Epithelial cell of prostate (primary cell): Measurements from ENCODE around the gene LSM12.

ENCODE experiments used
- DNase-seq: peaks from one replicate; pipeline ENCODE4 v3.0.0-alpha.2; 2011; ENCODE audit warnings: low read depth, low spot score
- H3K27ac ChIP-seq: fragments of 450-650 bp; 2 replicates; pipeline ENCODE4 v1.5.1; 2017; ENCODE audit warnings: mild to moderate bottlenecking

LSM12 gene

DNA sequence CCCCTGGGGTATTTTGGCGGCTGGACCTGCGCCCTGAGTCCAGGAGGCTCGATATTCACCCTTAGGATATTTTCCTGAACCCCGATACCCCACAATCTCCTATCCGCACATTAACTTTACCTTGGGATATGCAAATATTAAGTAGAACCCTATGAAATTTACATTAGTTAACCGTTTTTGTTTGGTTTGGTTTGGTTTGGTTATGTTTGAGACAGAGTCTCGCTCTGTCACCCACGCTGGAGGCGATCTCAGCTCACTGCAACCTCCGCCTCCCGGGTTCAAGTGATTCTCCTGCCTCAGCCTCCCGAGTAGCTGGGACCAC lies 71.4 kb downstream of the LSM12 start:
- H3K27ac ChIP-seq, result no peak overlapping the region
- no peak for DNase-seq

DNA sequence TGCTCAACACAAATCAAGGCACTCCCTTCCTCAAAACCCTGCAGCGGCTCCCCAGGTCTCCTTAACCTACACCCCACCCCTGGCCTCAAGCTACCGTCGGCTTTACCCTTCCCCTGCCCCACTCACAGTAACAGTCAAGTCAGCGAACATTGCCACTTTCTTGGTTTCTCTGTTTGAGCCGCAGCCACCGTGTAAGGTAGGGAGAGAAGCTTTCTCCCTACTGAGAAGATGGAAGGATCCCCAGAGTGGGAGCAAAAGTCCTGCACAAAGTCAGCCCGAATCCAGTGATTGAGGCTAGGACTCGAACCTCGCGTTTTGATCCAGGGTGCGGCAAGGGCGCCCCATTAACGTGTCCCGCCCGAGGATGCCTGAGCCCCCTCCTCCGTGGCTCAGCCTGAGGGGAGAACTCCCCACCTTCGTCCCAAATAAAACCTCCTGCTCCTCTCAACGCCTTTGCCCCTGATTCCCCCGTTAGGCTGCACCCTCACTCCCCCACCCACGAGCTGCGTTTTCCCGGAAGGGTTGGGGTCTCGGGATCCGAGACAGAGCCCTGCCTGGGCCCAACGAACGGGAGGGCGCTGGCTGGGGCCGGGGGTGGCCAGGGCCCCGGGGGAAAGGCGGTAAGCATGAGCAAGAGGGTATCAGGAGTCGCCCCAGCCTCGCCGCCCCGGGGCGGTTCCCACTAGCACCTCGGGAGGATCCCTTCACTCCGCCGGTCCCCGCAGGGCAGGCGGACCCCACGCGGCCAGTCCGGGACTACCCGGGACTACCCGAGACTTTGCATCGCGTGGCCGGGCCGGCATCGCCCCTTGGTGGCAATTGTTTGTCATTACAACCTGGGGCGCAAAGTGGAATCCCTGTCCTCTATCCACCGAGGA lies 72.0 kb downstream of the LSM12 start:
- no peak overlapping the region for H3K27ac ChIP-seq
- DNase-seq, result no peak

DNA sequence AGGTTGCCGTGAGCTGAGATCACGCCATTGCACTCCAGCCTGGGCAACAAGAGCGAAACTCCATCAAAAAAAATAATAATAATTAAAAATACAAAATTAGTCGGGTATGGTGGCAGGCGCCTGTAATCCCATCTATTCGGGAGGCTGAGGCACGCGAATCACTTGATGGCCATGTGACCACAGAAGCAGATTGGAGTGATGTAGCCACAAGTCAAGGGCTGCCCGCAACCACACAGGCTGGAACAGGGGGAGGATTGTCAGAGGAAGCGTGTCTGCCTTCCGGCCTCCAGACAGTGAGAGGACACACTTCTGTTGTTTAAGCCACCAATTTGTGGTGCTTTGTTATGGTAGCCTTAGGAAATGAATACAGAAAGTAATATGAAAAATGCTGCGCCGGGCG lies 73.8 kb downstream of the LSM12 start:
- no peak overlapping the region for H3K27ac ChIP-seq
- DNase-seq, result no peak

DNA sequence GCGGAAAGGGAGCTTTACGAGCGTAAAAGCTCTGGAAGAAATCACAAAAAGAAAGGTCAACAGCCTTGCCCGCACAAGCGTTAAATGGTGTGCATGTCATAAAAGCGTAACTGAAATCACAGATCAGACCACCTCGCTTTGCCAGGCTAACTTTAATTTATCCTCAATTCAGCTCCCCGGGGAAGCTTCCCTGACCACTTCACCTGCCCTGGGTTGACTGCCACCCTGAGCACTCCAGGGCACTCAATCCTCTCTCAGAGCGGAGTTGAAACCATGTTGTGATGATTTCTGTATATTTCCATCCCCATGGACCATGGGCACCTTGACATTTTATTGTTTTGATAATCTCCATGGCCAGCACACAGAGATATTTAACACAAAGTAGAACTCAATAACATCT lies 78.2 kb downstream of the LSM12 start:
- no peak overlapping the region for H3K27ac ChIP-seq
- DNase-seq, result no peak

DNA sequence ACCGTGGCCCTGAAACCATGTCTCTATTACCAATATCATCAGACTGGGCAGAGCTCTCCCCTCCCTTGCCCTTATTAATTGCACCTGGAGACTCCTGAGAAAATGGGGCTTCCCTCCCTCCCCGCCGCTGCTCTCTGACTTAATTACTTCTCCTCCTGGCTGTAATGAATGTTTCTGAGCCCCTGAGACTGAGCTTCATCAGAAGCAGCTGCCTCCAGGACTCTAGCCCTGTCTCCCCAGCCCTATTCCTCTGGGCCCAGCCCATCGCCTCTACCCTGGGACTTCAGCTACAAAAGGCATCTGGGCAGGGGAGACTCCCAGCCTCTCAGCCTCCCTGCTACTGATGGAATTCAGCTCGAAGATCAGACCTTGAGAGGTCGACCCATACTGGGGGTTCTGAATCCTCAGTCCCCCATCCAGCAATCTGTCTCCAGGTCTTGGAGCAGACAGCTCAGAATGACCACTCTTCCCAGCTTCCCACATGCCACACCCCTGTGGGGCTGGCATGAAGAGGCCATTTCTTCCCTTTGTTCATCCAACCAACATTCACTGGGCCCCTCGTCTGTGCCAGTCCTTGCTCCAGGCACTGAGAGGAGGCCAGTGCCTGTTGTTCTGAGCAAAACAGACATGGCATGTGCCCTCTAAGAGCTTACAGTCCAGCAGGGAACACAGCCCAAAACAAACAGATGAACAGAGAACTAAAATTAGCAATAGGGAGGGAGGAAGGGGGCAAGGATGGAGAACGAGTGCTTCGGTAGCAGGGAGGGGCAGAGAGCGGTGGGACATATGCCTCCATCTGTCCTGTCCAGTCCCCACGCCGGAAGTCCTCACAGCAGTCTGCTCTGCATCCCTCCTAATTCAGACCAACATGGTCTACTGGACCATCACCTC lies 79.1 kb downstream of the LSM12 start:
- H3K27ac ChIP-seq, result no peak overlapping the region
- DNase-seq, result no peak

DNA sequence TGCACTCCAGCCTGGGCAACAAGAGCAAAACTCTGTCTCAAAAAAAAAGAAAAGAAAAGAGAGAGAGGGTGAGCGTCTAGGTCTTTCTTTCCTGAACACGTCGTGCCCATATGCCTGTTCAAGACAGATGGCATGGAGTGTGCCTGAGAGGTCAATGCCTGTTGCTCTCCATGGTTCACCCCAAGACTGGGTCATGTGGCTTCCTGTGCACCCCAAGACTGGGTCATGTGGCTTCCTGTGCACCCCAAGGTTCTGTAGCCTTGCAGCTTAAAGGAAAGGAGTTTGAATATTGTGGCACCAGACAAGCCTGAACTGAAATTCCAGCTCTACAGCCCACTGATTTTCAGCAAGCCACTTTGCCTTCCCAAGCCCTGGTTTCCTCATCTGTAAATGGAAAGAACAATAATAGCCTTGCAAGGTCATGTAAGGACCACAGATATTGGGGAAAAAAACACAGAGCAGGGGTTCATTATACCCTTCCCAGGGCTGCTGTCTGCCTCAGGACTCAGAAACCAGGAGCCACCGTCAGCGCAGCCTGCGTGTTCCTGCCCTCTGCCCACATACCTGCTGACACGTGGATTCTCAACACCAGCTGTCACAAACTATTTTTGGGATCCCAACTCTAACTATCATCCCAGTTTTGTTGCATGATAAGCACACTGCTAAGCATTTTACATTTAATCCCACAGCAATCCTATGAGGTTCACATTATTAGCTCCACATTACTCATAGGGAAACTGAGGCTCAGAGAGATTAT lies 80.1 kb downstream of the LSM12 start:
- no peak for DNase-seq
- H3K27ac ChIP-seq, result no peak overlapping the region

DNA sequence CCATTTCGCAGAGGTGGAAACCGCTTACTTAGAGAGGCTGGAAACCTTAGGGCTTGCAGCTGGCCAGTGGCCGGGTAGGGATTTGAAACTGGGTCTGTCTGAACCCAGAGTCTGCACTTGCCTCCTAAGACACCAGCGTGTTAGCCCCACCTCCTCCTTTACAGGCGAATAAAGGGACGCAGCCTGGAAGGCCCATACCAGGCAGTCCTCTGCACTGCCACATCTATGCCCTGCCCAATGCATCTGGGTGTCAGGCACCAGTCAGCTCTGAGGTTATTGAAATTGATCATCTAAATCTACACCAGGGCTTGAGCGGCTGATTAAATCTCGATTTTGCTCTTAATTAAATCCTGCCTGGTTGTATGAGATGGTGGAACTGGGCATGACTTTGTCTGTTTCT lies 82.0 kb downstream of the LSM12 start:
- no peak for DNase-seq
- no peak overlapping the region for H3K27ac ChIP-seq
